ENCODE results near the gene RIC8A. TPM values are rescaled to one million over a fixed set of nuclear protein-coding genes. Genes with fewer than 3 reads are reported as not detected.

The RIC8A gene
- total RNA-seq, 4 donors from 2014 or later: 60.6 to 104 (median 77.6) TPM

DNA sequence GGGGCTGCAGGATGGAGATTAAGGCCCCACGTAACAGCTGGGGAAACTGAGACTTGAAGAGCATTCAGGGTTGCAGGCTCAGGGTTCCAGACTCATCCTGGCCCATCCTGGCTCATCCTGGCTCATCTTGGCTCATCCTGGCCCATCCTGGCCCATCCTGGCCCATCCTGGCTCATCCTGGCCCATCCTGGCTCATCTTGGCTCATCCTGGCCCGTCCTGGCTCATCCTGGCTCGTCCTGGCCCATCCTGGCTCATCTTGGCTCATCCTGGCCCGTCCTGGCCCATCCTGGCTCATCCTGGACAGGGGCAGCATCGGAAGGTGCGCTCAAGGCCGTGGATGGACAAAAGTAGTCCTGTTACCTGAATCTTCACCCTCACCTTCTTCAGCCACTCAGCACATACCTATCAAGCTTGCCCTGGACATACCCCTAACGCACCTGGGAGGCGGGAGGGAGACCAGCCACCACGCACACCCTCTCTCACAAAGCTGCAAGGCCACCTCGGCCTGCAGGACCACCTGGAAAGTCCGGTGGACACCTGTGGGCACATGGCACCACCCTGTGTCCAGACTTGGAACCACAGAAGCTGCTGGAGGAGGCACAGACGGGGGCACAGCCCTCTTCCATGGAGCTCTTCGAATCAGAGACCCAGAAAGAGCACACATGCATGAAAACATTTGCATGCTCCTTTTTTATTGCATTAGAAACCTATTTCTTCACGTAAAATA, 50.4 kb downstream of the RIC8A start:
- DNase-seq (ENCODE audit: low spot score): no peak
- ATAC-seq (ENCODE audit: low FRiP score): no peak
- no peak for TF ChIP-seq CTCF (IDR thresholded peaks at IDR 0.05)

- ATAC-seq (ENCODE audit: low FRiP score): no peak
- no peak for DNase-seq (ENCODE audit: low spot score)
- no peak for TF ChIP-seq CTCF (IDR thresholded peaks at IDR 0.05)
Observed at GRCh38 chr11:259413-259812, 51.9 kb downstream of the RIC8A start.

- no peak for DNase-seq (ENCODE audit: low spot score)
- no peak for ATAC-seq (ENCODE audit: low FRiP score)
- TF ChIP-seq CTCF (IDR thresholded peaks at IDR 0.05): no peak
Observed at GRCh38 chr11:261624-262023, 54.1 kb downstream of the RIC8A start.

Other genes starting within 250 kb of the RIC8A start
- not detected for gene SCGB1C1, start 14.6 kb upstream of the RIC8A start, total RNA-seq
- 10 to 100 TPM; 18.4 to 29.1 (median 26.8) TPM for gene BET1L, start 309 bp upstream of the RIC8A start, total RNA-seq
- 10 to 100 TPM in 3 of 4 donors, 1 to 10 TPM in 1; 6.8 to 19.2 (median 12.2) TPM for gene SIRT3, start 28.6 kb downstream of the RIC8A start, total RNA-seq
- gene PSMD13, start 29.3 kb downstream of the RIC8A start, total RNA-seq: 100 to 1,000 TPM in 1 of 4 donors, 10 to 100 TPM in 3; 69.6 to 124 (median 78.2) TPM
- 10 to 100 TPM in 1 of 4 donors, 1 to 10 TPM in 2, under 1 TPM in 1; 0.84 to 11.8 (median 3.8) TPM for gene NLRP6, start 70.7 kb downstream of the RIC8A start, total RNA-seq
- gene PGGHG, start 81.4 kb downstream of the RIC8A start, total RNA-seq: 10 to 100 TPM; 10.9 to 53.6 (median 19.8) TPM
- not detected for gene IFITM5, start 91.8 kb downstream of the RIC8A start, total RNA-seq
- 100 to 1,000 TPM; 266 to 442 (median 382) TPM for gene IFITM2, start 100.1 kb downstream of the RIC8A start, total RNA-seq
- gene IFITM1, start 106.3 kb downstream of the RIC8A start, total RNA-seq: 100 to 1,000 TPM; 224 to 389 (median 247) TPM
- 100 to 1,000 TPM; 340 to 466 (median 398) TPM for gene IFITM3, start 113.2 kb downstream of the RIC8A start, total RNA-seq
- 1 to 10 TPM; 1.4 to 4.1 (median 2.5) TPM for gene B4GALNT4, start 161.8 kb downstream of the RIC8A start, total RNA-seq
- gene PKP3, start 186.5 kb downstream of the RIC8A start, total RNA-seq: under 1 TPM in 3 of 4 donors, not detected in 1; 0.09 to 0.96 (median 0.95) TPM
- gene SIGIRR, start 207.3 kb downstream of the RIC8A start, total RNA-seq: 10 to 100 TPM; 17.6 to 42.1 (median 31.0) TPM
- gene ANO9, start 234.3 kb downstream of the RIC8A start, total RNA-seq: 1 to 10 TPM in 3 of 4 donors, under 1 TPM in 1; 0.79 to 3.6 (median 3.1) TPM
- 10 to 100 TPM; 33.0 to 45.2 (median 39.0) TPM for gene PTDSS2, start 242.6 kb downstream of the RIC8A start, total RNA-seq